22Rv1 (cell line): ENCODE data around the gene ZNF516.

Experiments used
- ZFX ChIP-seq: fragments of 450-650 bp; IDR thresholded peaks from 2 replicates; pipeline ENCODE4 v1.6.1; 2017; ENCODE audit warnings: antibody characterized with exemption, borderline replicate concordance
- TF ChIP-seq, protein P1 (sequence below): fragments of 450-650 bp; IDR thresholded peaks from 2 replicates; pipeline ENCODE4 v1.5.1; 2017; ENCODE audit warnings: mild to moderate bottlenecking

- TF ChIP-seq, protein P1, sequence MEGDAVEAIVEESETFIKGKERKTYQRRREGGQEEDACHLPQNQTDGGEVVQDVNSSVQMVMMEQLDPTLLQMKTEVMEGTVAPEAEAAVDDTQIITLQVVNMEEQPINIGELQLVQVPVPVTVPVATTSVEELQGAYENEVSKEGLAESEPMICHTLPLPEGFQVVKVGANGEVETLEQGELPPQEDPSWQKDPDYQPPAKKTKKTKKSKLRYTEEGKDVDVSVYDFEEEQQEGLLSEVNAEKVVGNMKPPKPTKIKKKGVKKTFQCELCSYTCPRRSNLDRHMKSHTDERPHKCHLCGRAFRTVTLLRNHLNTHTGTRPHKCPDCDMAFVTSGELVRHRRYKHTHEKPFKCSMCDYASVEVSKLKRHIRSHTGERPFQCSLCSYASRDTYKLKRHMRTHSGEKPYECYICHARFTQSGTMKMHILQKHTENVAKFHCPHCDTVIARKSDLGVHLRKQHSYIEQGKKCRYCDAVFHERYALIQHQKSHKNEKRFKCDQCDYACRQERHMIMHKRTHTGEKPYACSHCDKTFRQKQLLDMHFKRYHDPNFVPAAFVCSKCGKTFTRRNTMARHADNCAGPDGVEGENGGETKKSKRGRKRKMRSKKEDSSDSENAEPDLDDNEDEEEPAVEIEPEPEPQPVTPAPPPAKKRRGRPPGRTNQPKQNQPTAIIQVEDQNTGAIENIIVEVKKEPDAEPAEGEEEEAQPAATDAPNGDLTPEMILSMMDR, result no peak
- no peak for TF ChIP-seq ZFX
Measured at GRCh38 chr18:76370201-76370600, 124.8 kb downstream of the ZNF516 start.
